Fibroblast of villous mesenchyme (primary cell): ENCODE results near the gene GNLY. TPM values are rescaled to one million over a fixed set of nuclear protein-coding genes. Genes with fewer than 3 reads are reported as not detected.

Experiments used
- DNase-seq: peaks from one replicate; pipeline ENCODE4 v3.0.0-alpha.2; 2010; ENCODE audit warnings: low read depth
- H3K4me3 ChIP-seq: 2 replicates; pipeline ENCODE4 v1.5.1; 2011; ENCODE audit warnings: low read depth, mild to moderate bottlenecking, low read length
- CTCF ChIP-seq: IDR thresholded peaks from 2 replicates; pipeline ENCODE4 v1.5.1; 2012; ENCODE audit warnings: low read depth, mild to moderate bottlenecking, low read length; ENCODE audit not compliant: insufficient read depth
- total RNA-seq: library from RNA; depleted of rRNA; stranded (reverse); fragments of >200 nt; gene quantifications from 2 replicates; pipeline ENCODE4 v1.2.3, GENCODE V29; 2012

The GNLY gene
- total RNA-seq, 1 donor, result not detected

- no peak for TF ChIP-seq CTCF
- H3K4me3 ChIP-seq, result no peak overlapping the region
- DNase-seq, result no peak
Observed at GRCh38 chr2:85684806-85685205, 9.4 kb upstream of the GNLY start.

GRCh38 chr2:85690932-85691331 is 3.2 kb upstream of the GNLY start:
- no peak for DNase-seq
- H3K4me3 ChIP-seq, result no peak overlapping the region
- no peak for TF ChIP-seq CTCF

DNA sequence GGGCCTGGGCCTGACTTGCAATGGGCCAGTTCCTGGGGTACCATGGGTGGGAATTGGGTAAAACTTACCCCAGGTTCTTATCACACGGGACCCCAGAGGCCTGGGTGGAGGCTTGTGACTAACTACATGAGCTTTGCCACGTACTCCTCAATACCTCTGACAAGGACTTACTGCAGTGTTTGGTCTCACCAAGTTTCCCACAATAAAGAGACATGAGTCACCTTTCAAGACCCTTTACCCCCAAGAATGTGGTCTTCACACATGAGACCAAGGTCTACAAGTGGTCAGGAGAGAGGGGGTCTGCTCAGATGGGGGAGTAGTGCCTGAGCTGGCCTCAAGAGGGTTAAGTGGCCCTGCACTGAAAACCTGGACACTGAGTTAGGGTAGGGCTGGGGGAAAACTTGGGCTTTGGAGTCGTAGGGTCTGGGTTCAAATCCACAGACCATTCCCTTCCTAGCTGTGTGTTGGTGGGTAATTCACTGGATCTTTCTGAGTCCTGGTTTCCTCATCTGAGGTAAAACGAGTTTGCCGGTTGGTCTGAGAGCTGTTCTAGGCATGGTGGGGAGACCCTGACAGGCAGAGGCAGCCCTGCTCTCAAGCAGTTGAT is 2.0 kb upstream of the GNLY start:
- TF ChIP-seq CTCF, result no peak
- H3K4me3 ChIP-seq, result no peak overlapping the region
- no peak for DNase-seq

- no peak for TF ChIP-seq CTCF
- no peak overlapping the region for H3K4me3 ChIP-seq
- DNase-seq, result no peak
Observed at GRCh38 chr2:85695121-85695520, 963 bp downstream of the GNLY start.

GRCh38 chr2:85695691-85696668 is 1.8 kb downstream of the GNLY start:
- no peak for TF ChIP-seq CTCF
- H3K4me3 ChIP-seq, result no peak overlapping the region
- no peak for DNase-seq

GRCh38 chr2:85697096-85697495 is 2.9 kb downstream of the GNLY start:
- DNase-seq, result no peak
- no peak for TF ChIP-seq CTCF
- no peak overlapping the region for H3K4me3 ChIP-seq
